GM10266 (cell line): ENCODE results near the gene CHST15.

ENCODE experiments used
- DNase-seq: peaks from one replicate; pipeline ENCODE4 v3.0.0; 2012; ENCODE audit errors: extremely low spot score
- CTCF ChIP-seq: IDR thresholded peaks from 2 replicates; pipeline ENCODE4 v1.5.1; 2012; ENCODE audit warnings: mild to moderate bottlenecking, low read depth; ENCODE audit not compliant: control insufficient read depth, insufficient read depth; ENCODE audit errors: missing control alignments

The CHST15 gene

GRCh38 chr10:124049484-124049883, 43.9 kb downstream of the CHST15 start:
- no peak for DNase-seq

DNA sequence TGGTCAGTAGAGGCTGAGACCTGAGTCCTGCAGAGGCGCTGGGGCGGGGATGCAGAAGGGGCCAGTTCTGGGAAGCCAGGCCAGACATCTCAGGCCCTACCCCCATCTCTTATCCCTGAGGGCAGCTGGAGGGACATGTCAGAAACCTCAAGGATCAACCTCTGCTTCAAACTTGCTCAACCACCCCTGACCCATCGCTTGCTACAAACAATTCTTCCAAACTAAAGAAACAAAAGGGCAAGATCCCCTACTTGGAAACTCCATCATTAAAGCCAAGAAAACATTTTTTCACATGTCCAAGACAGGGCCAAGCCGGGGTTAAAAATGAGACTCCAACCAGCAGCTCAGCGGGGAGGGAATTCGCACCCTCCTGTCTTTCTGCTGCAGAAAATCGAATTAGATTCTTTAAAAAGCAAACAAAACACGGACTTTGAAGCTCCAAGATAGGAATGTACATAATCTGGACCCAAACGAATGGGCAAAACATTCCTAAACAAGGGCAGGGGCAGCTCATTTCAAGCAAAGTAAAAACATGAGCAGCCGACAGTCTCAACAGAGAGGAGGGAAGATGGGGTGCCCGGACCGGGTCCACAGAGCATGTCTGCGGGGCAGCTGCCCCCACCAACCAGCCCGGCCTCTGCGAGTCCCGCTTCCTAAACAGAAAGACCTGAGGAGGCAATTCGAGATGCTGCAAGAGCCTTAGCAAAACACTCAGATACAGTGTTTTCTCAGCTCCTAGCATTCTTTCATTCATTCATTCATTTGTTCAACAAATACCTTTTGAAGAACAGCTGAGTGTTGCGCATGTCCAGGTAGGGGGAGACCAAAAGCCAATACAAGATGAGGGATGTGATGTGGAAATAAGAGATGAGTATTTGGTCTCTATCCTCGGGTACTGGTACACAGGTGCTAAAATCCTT, 44.8 kb downstream of the CHST15 start:
- TF ChIP-seq CTCF = no peak
- no peak for DNase-seq

More at GRCh38 chr10:124049484-124049883, 43.9 kb downstream of the CHST15 start:
- TF ChIP-seq CTCF = no peak

GRCh38 chr10:124047427-124048152, 45.8 kb downstream of the CHST15 start:
- no peak for DNase-seq
- TF ChIP-seq CTCF = no peak

DNA sequence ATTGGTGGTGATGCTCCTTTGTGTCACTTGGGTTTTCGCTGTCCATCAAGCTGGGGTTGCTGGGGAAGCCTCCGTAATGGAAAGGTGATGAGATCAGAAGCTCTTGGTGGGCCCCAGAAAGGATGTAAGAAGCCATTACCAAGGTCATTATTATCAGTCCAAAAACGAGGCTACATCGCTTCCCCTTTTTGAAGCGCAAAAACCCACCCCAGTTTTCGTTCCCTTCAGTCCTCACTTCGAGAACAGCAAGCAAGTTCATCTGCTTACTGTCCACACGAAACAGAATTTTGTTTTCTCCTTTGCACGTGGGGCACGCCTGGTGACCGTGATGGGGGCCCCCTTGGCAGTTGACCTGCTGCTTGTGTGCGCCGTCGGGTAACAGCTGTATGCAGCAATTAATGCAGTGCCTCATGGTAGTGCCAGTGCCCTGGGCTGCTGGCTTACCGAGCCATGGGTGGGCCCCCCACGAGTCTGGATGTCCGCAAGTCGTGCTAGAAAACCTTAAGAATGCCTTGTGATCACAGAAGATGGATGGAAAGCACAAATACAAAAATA, 47.5 kb downstream of the CHST15 start:
- DNase-seq = no peak
- TF ChIP-seq CTCF = no peak

- no peak for TF ChIP-seq CTCF
- DNase-seq = no peak
These were observed 48.1 kb downstream of the CHST15 start for GRCh38 chr10:124045276-124045675.

- DNase-seq = no peak
- TF ChIP-seq CTCF = no peak
These were observed 49.1 kb downstream of the CHST15 start for GRCh38 chr10:124044143-124044862.
